Adrenal gland (tissue), 5 donors: ENCODE measurements around the gene PBX1.

Source experiments
- CTCF ChIP-seq, 6 experiments: fragments of 450-650 bp in 4 of 6; fragments of 200-600 bp in 2 of 6; sonication (generic) in 1 of 6; IDR thresholded peaks; 1 replicate in 5 of 6; 2 replicates in 1 of 6; pipeline versions ENCODE4 v1.5.1 to v1.8.0; 2016 to 2021; ENCODE audit warnings: antibody characterized with exemption in 6 of 6, mild to moderate bottlenecking in 2 of 6, moderate library complexity in 1 of 6
- POLR2A ChIP-seq, 2 donors: fragments of 450-650 bp; IDR thresholded peaks; one replicate each; pipeline ENCODE4 v1.6.1; 2017; ENCODE audit warnings: antibody characterized with exemption in 2 of 2, mild to moderate bottlenecking in 2 of 2, moderate library complexity in 1 of 2
- donor health status: DM: no; HTN: no; CAD: no.

GRCh38 chr1:164843743-164844500, 284.9 kb downstream of the PBX1 start:
- no peak for TF ChIP-seq POLR2A (IDR thresholded peaks at IDR 0.05)
- no peak for TF ChIP-seq CTCF (IDR thresholded peaks at IDR 0.05)
